Sciatic nerve (tissue), 2 donors: ENCODE results near the gene GNPAT. TPM values are rescaled to one million over a fixed set of nuclear protein-coding genes. Genes with fewer than 3 reads are reported as not detected.

Source experiments
- ATAC-seq: fragments of 200-7000 bp; cut with Tn5 transposase; one replicate; pipeline ENCODE4 v1.9.1; 2020; ENCODE audit warnings: mild to moderate bottlenecking, moderate library complexity
- DNase-seq: peaks from one replicate; pipeline ENCODE4 v3.0.0-alpha.2; 2020; ENCODE audit warnings: low spot score
- intact Hi-C: fragments of 100-400 bp; cut with DNase I; formaldehyde crosslinking; loops from one replicate; pipeline ENCODE4 v1.14.2; 2022
- total RNA-seq: library from RNA; stranded (reverse); fragmentation: NEBNext Ultra II Directional; extraction: Animal tissue kit (Norgen Biotek cat#: 25700); gene quantifications from one replicate; pipeline ENCODE4 v1.2.1, GENCODE V29; 2021
- donor health status: DM: no; HTN: no; CAD: no.
- donor health status: DM: no; HTN: no; CAD: no.

The GNPAT gene
- 35.7 TPM for total RNA-seq

- intact Hi-C loops: no loop called here
- peak; percentile 92 for DNase-seq
- peak; percentile 99 for ATAC-seq
Observed at GRCh38 chr1:231240883-231241735, at the start of gene GNPAT. Gene GNPAT, plus strand, starts transcription at chr1:231241212. Its CDS starts 167 bp downstream, at chr1:231241379.

- ATAC-seq: peak; percentile 52
- intact Hi-C loops: no loop called here
- peak; percentile 38 for DNase-seq
Observed at GRCh38 chr1:231192620-231193163, 48.3 kb upstream of the GNPAT start.

- intact Hi-C loops: no loop called here
- ATAC-seq (no peak), DNase-seq (no peak)
Observed at GRCh38 chr1:231193710-231194340, 47.2 kb upstream of the GNPAT start.

- ATAC-seq: no peak
- intact Hi-C loops: no loop called here
- DNase-seq: no peak
Observed at GRCh38 chr1:231194476-231194842, 46.6 kb upstream of the GNPAT start.

GRCh38 chr1:231194843-231195516, 46.0 kb upstream of the GNPAT start:
- ATAC-seq (no peak), DNase-seq (no peak)
- intact Hi-C loops: no loop called here

- intact Hi-C loops: no loop called here
- ATAC-seq: no peak
- no peak for DNase-seq
Observed at GRCh38 chr1:231196307-231196706, 44.7 kb upstream of the GNPAT start.

- DNase-seq (no peak), ATAC-seq (no peak)
- intact Hi-C loops: no loop called here
Observed at GRCh38 chr1:231196728-231197127, 44.3 kb upstream of the GNPAT start.

GRCh38 chr1:231199868-231200267, 41.1 kb upstream of the GNPAT start:
- no peak for ATAC-seq
- intact Hi-C loops: no loop called here
- DNase-seq: no peak

- ATAC-seq (no peak), DNase-seq (no peak)
- intact Hi-C loops: no loop called here
Observed at GRCh38 chr1:231200388-231201031, 40.5 kb upstream of the GNPAT start.

GRCh38 chr1:231201375-231201978, 39.5 kb upstream of the GNPAT start:
- DNase-seq (no peak), ATAC-seq (no peak)
- intact Hi-C loops: no loop called here

GRCh38 chr1:231201979-231202633, 38.9 kb upstream of the GNPAT start:
- ATAC-seq: no peak
- no peak for DNase-seq
- intact Hi-C loops: no loop called here

GRCh38 chr1:231203259-231204057, 37.6 kb upstream of the GNPAT start:
- no peak for DNase-seq
- intact Hi-C loops: no loop called here
- ATAC-seq: peak; percentile 24

GRCh38 chr1:231206856-231207255, 34.2 kb upstream of the GNPAT start:
- ATAC-seq: no peak
- DNase-seq: no peak
- intact Hi-C loops: no loop called here

GRCh38 chr1:231207437-231207836, 33.6 kb upstream of the GNPAT start:
- DNase-seq: no peak
- intact Hi-C loops: no loop called here

GRCh38 chr1:231208980-231209379, 32.0 kb upstream of the GNPAT start:
- DNase-seq: no peak
- intact Hi-C loops: no loop called here

More at GRCh38 chr1:231207437-231207836, 33.6 kb upstream of the GNPAT start:
- no peak for ATAC-seq

GRCh38 chr1:231209531-231209930, 31.5 kb upstream of the GNPAT start:
- ATAC-seq (no peak), DNase-seq (no peak)
- intact Hi-C loops: no loop called here

More at GRCh38 chr1:231208980-231209379, 32.0 kb upstream of the GNPAT start:
- no peak for ATAC-seq

- ATAC-seq (no peak), DNase-seq (no peak)
- intact Hi-C loops: loop anchor here (10.0 kb wide), 1 partner anchor 415 kb away; no protein-coding TSS in a partner anchor
Observed at GRCh38 chr1:231210126-231210525, 30.9 kb upstream of the GNPAT start.
